Activated T-cell treated with anti-CD3 and anti-CD28 coated beads for 1 hour (primary cell): ENCODE results near the gene PTOV1.

Source experiments
- DNase-seq: peaks from one replicate; pipeline ENCODE4 v3.0.0-alpha.2; 2020; ENCODE audit warnings: low read depth

Gene PTOV1

GRCh38 chr19:49889687-49890348 lies 38.9 kb downstream of the PTOV1 start:
- DNase-seq = peak; percentile 66

GRCh38 chr19:49890349-49891311 lies 39.7 kb downstream of the PTOV1 start:
- peak; percentile 58 for DNase-seq

GRCh38 chr19:49891393-49891792 lies 40.4 kb downstream of the PTOV1 start:
- no peak for DNase-seq

GRCh38 chr19:49892716-49893115 lies 41.8 kb downstream of the PTOV1 start:
- DNase-seq = no peak

GRCh38 chr19:49894011-49894664 lies 43.2 kb downstream of the PTOV1 start:
- no peak for DNase-seq

GRCh38 chr19:49894879-49895565 lies 44.1 kb downstream of the PTOV1 start:
- no peak for DNase-seq

GRCh38 chr19:49895566-49896297 lies 44.8 kb downstream of the PTOV1 start:
- no peak for DNase-seq

- peak; percentile 33 for DNase-seq
Observed at GRCh38 chr19:49896863-49897621, 46.1 kb downstream of the PTOV1 start, which contains the start of gene IL4I1. IL4I1 (minus strand) TSS chr19:49896887; CDS start chr19:49896160, 727 bp downstream.

GRCh38 chr19:49904136-49904535 lies 53.2 kb downstream of the PTOV1 start:
- DNase-seq = no peak

- DNase-seq = no peak
Observed at GRCh38 chr19:49906879-49907564, 56.1 kb downstream of the PTOV1 start.

GRCh38 chr19:49907745-49908446 lies 56.9 kb downstream of the PTOV1 start:
- DNase-seq = no peak

- no peak for DNase-seq
Observed at GRCh38 chr19:49908480-49909420, 57.8 kb downstream of the PTOV1 start.

- DNase-seq = no peak
Observed at GRCh38 chr19:49910179-49910578, 59.2 kb downstream of the PTOV1 start.
